ENCODE results near the gene TMEM164.

- TF ChIP-seq TAF1 (IDR thresholded peaks at IDR 0.05; ENCODE audit: borderline replicate concordance, low read depth, low read length) = no peak
- TF ChIP-seq, protein P1, sequence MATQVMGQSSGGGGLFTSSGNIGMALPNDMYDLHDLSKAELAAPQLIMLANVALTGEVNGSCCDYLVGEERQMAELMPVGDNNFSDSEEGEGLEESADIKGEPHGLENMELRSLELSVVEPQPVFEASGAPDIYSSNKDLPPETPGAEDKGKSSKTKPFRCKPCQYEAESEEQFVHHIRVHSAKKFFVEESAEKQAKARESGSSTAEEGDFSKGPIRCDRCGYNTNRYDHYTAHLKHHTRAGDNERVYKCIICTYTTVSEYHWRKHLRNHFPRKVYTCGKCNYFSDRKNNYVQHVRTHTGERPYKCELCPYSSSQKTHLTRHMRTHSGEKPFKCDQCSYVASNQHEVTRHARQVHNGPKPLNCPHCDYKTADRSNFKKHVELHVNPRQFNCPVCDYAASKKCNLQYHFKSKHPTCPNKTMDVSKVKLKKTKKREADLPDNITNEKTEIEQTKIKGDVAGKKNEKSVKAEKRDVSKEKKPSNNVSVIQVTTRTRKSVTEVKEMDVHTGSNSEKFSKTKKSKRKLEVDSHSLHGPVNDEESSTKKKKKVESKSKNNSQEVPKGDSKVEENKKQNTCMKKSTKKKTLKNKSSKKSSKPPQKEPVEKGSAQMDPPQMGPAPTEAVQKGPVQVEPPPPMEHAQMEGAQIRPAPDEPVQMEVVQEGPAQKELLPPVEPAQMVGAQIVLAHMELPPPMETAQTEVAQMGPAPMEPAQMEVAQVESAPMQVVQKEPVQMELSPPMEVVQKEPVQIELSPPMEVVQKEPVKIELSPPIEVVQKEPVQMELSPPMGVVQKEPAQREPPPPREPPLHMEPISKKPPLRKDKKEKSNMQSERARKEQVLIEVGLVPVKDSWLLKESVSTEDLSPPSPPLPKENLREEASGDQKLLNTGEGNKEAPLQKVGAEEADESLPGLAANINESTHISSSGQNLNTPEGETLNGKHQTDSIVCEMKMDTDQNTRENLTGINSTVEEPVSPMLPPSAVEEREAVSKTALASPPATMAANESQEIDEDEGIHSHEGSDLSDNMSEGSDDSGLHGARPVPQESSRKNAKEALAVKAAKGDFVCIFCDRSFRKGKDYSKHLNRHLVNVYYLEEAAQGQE (IDR thresholded peaks at IDR 0.05; ENCODE audit: low read depth, low read length) = no peak
- TF ChIP-seq GATAD2B (conservative IDR thresholded peaks at IDR 0.05; ENCODE audit: low read depth) = no peak
- TF ChIP-seq YY1 (IDR thresholded peaks at IDR 0.05; ENCODE audit: low read depth, low read length) = no peak
- TF ChIP-seq EP300 (IDR thresholded peaks at IDR 0.05; ENCODE audit: borderline replicate concordance in 1 of 2, control insufficient read depth in 1 of 2, low read depth in 2 of 2, low read length in 2 of 2) = no peak
These were observed 13.0 kb downstream of the TMEM164 start for GRCh38 chrX:110015915-110016314.

Measured in GM12878 (cell line).